H1 (cell line): Measurements from ENCODE around the gene SIGLEC6. TPM values are rescaled to one million over a fixed set of nuclear protein-coding genes. Genes with fewer than 3 reads are reported as not detected.

Source experiments
- CTCF ChIA-PET: fragments of 300-600 bp; sonication (Branson Sonifier 250); formaldehyde crosslinking; loops from one replicate; lab custom pipeline; 2021; ENCODE audit not compliant: partially characterized antibody; lab: Charles Lee
- POLR2A ChIA-PET: fragments of 300-600 bp; sonication (Branson Sonifier 250); formaldehyde crosslinking; loops from one replicate; lab custom pipeline; 2021; ENCODE audit warnings: inconsistent platforms; ENCODE audit not compliant: partially characterized antibody; lab: Charles Lee
- DNase-seq, 2 experiments: peaks; one replicate each; pipeline versions ENCODE4 v3.0.0 to v3.0.0-alpha.2; 2010 to 2022; ENCODE audit warnings: low spot score in 2 of 2, low read depth in 1 of 2, mixed read lengths in 1 of 2
- FAIRE-seq: peaks from 2 replicates; lab custom pipeline; 2011; peaks lifted over from hg19 to GRCh38; lab: Jason Lieb, UNC
- H2AFZ ChIP-seq: 2 replicates; pipeline ENCODE4 v1.8.1; 2012; ENCODE audit warnings: low read length, inconsistent platforms
- H2AK5ac ChIP-seq: 2 replicates; pipeline ENCODE4 v1.6.1; 2013; ENCODE audit warnings: low read depth, low read length
- H2BK120ac ChIP-seq: replicated peaks from 2 replicates; pipeline ENCODE3; 2013; ENCODE audit warnings: low read depth, low read length, inconsistent platforms
- H2BK12ac ChIP-seq: 2 replicates; pipeline ENCODE4 v1.6.1; 2013; ENCODE audit warnings: low read depth, low read length
- H2BK15ac ChIP-seq: 2 replicates; pipeline ENCODE4 v1.6.1; 2013; ENCODE audit warnings: low read length
- H2BK20ac ChIP-seq: 2 replicates; pipeline ENCODE4 v1.6.1; 2013; ENCODE audit warnings: low read length
- H2BK5ac ChIP-seq: 2 replicates; pipeline ENCODE4 v1.6.1; 2013; ENCODE audit warnings: low read depth, low read length
- H3K14ac ChIP-seq: 2 replicates; pipeline ENCODE4 v1.6.1; 2013; ENCODE audit warnings: inconsistent platforms; ENCODE audit not compliant: insufficient read length
- H3K18ac ChIP-seq: 2 replicates; pipeline ENCODE4 v1.6.1; 2013; ENCODE audit warnings: low read length; ENCODE audit errors: extremely low read depth
- H3K23ac ChIP-seq: 2 replicates; pipeline ENCODE4 v1.6.1; 2013; ENCODE audit warnings: inconsistent platforms; ENCODE audit not compliant: insufficient read length
- H3K23me2 ChIP-seq: 2 replicates; pipeline ENCODE4 v1.6.1; 2013; ENCODE audit warnings: low read depth, low read length
- H3K27ac ChIP-seq: 2 replicates; pipeline ENCODE4 v1.6.1; 2011; ENCODE audit warnings: low read depth, low read length, inconsistent platforms
- H3K27me3 ChIP-seq, 4 experiments: replicated peaks in 1 of 4; 1 replicate in 1 of 4; 2 replicates in 3 of 4; pipeline versions ENCODE4 v1.6.1 to v1.8.1; 2011 to 2013; ENCODE audit warnings: low read length in 3 of 4, mild to moderate bottlenecking in 3 of 4, inconsistent platforms in 2 of 4, mixed read lengths in 2 of 4, moderate library complexity in 1 of 4; ENCODE audit not compliant: control insufficient read depth in 3 of 4, insufficient read depth in 3 of 4; ENCODE audit errors: extremely low read depth in 1 of 4
- H3K36me3 ChIP-seq, 4 experiments: 2 replicates each; pipeline versions ENCODE4 v1.6.1 to v1.8.1; 2011 to 2013; ENCODE audit warnings: mild to moderate bottlenecking in 4 of 4, low read length in 3 of 4, moderate library complexity in 2 of 4, control low read depth in 1 of 4, inconsistent platforms in 1 of 4; ENCODE audit not compliant: insufficient read depth in 4 of 4, control insufficient read depth in 2 of 4
- H3K4ac ChIP-seq: replicated peaks from 2 replicates; pipeline ENCODE3; 2013; ENCODE audit warnings: low read length, low read depth, mixed read lengths, inconsistent platforms; ENCODE audit not compliant: insufficient read length
- H3K4me1 ChIP-seq, 4 experiments: replicated peaks in 1 of 4; 1 replicate in 1 of 4; 2 replicates in 3 of 4; pipeline versions ENCODE4 v1.6.1 to v1.8.1; 2011 to 2013; ENCODE audit warnings: low read length in 3 of 4, inconsistent platforms in 2 of 4, mixed read lengths in 1 of 4; ENCODE audit not compliant: insufficient read depth in 4 of 4, control insufficient read depth in 3 of 4
- H3K4me2 ChIP-seq, 2 experiments: 2 replicates each; pipeline versions ENCODE4 v1.6.1 to v1.8.1; 2011 to 2013; ENCODE audit warnings: low read depth in 2 of 2, low read length in 2 of 2, control low read depth in 1 of 2, inconsistent platforms in 1 of 2, mild to moderate bottlenecking in 1 of 2; ENCODE audit not compliant: insufficient read depth in 1 of 2
- H3K4me3 ChIP-seq, 4 experiments: fragments of 200-600, 300-600 bp in 1 of 4; sonication (generic), shearing (Covaris generic), sonication (Bioruptor Twin) in 1 of 4; 2 replicates each; pipeline versions ENCODE4 v1.5.1 to v1.8.1; 2011 to 2016; ENCODE audit warnings: low read length in 4 of 4, low read depth in 3 of 4, control low read depth in 2 of 4, inconsistent platforms in 2 of 4, mild to moderate bottlenecking in 2 of 4, mixed read lengths in 1 of 4, moderate library complexity in 1 of 4; ENCODE audit not compliant: insufficient read depth in 2 of 4; ENCODE audit errors: extremely low read depth in 1 of 4
- H3K56ac ChIP-seq: replicated peaks from 2 replicates; pipeline ENCODE3; 2013; ENCODE audit warnings: low read depth, mild to moderate bottlenecking, mixed read lengths, low read length, inconsistent platforms; ENCODE audit not compliant: insufficient read length
- H3K79me1 ChIP-seq: 2 replicates; pipeline ENCODE4 v1.6.1; 2013; ENCODE audit warnings: low read depth, low read length, control low read depth
- H3K79me2 ChIP-seq, 2 experiments: 2 replicates each; pipeline versions ENCODE4 v1.6.1 to v1.8.1; 2012 to 2013; ENCODE audit warnings: low read length in 2 of 2, mild to moderate bottlenecking in 2 of 2, inconsistent platforms in 1 of 2; ENCODE audit not compliant: insufficient read depth in 2 of 2, control insufficient read depth in 1 of 2
- H3K9ac ChIP-seq, 4 experiments: replicated peaks in 1 of 4; 1 replicate in 1 of 4; 2 replicates in 3 of 4; pipeline versions ENCODE4 v1.6.1 to v1.8.1; 2011 to 2013; ENCODE audit warnings: low read depth in 3 of 4, low read length in 3 of 4, control low read depth in 2 of 4, mild to moderate bottlenecking in 2 of 4, moderate library complexity in 2 of 4, inconsistent platforms in 1 of 4; ENCODE audit errors: extremely low read depth in 1 of 4
- H3K9me3 ChIP-seq, 2 experiments: 2 replicates each; pipeline versions ENCODE4 v1.6.1 to v1.8.1; 2012 to 2013; ENCODE audit warnings: mild to moderate bottlenecking in 2 of 2, moderate library complexity in 2 of 2, control low read depth in 1 of 2, inconsistent platforms in 1 of 2, low read depth in 1 of 2, low read length in 1 of 2, mixed read lengths in 1 of 2; ENCODE audit not compliant: insufficient read depth in 2 of 2
- H4K20me1 ChIP-seq, 2 experiments: replicated peaks in 1 of 2; 2 replicates each; pipeline versions ENCODE3 to v1.8.1; 2011 to 2013; ENCODE audit warnings: inconsistent platforms in 2 of 2, low read length in 2 of 2, mild to moderate bottlenecking in 1 of 2; ENCODE audit not compliant: insufficient read depth in 2 of 2, control insufficient read depth in 1 of 2
- H4K5ac ChIP-seq: 2 replicates; pipeline ENCODE4 v1.6.1; 2013; ENCODE audit warnings: low read length, low read depth, mixed read lengths, inconsistent platforms; ENCODE audit not compliant: insufficient read length
- H4K8ac ChIP-seq: 2 replicates; pipeline ENCODE4 v1.8.0; 2013; ENCODE audit warnings: mild to moderate bottlenecking, moderate library complexity, low read length, inconsistent platforms; ENCODE audit not compliant: insufficient read depth; ENCODE audit errors: extremely low read depth
- H4K91ac ChIP-seq: replicated peaks from 2 replicates; pipeline ENCODE3; 2013; ENCODE audit warnings: low read length, mixed read lengths, inconsistent platforms; ENCODE audit not compliant: insufficient read length
- EGR1 ChIP-seq: IDR thresholded peaks from 2 replicates; pipeline ENCODE4 v1.6.1; 2011; ENCODE audit warnings: low read depth, low read length, borderline replicate concordance
- WGBS, 2 experiments: shearing (Covaris generic) in 1 of 2; methylation state at CpG; one replicate each; pipeline versions ENCODE4 v1.1.6 to v1.1.7; 2013 to 2015; ENCODE audit warnings: low lambda C conversion rate in 2 of 2, mixed read lengths in 2 of 2, inconsistent platforms in 1 of 2, low coverage in 1 of 2, missing lambda C conversion rate in 1 of 2; ENCODE audit not compliant: insufficient replicate concordance in 2 of 2, insufficient coverage in 1 of 2, insufficient read length in 1 of 2; ENCODE audit errors: extremely low coverage in 1 of 2, missing lambda C conversion rate in 1 of 2; 5-methylcytosine and 5-hydroxymethylcytosine counted together
- polyA plus RNA-seq, 7 experiments: library from polyadenylated mRNA; depleted of rRNA in 3 of 7; stranded (reverse) in 5 of 7; unstranded in 2 of 7; fragments of >200 nt in 5 of 7; fragments of 200-250 nt in 2 of 7; gene quantifications; 1 replicate in 5 of 7; 2 replicates in 1 of 7; 4 replicates in 1 of 7; pipeline versions ENCODE4 v1.2.1 to v1.2.3, GENCODE V29; 2011 to 2013; ENCODE audit warnings: missing spikeins in 2 of 7, mixed read lengths in 2 of 7
- total RNA-seq: library from RNA; stranded (reverse); fragmentation: NEBNext Ultra II Directional; extraction: Animal tissue kit (Norgen Biotek cat#: 25700); gene quantifications from 2 replicates; pipeline ENCODE4 v1.2.1, GENCODE V29; 2021

SIGLEC6 gene
- total and polyA plus RNA-seq, 2 of the 8 experiments (the other 6 are each of a cell fraction or from before 2014, with no cell fraction given): 0.05 TPM; not detected in 1

- H3K79me2 ChIP-seq: peaks cover 0 to 17% of the 10 kb centered on the region in 2 experiments; a peak in 2 of 4 replicates
- H3K23me2 ChIP-seq: peaks cover 4% of the 10 kb centered on the region
- no peak overlapping the region for H2BK5ac ChIP-seq
- peaks cover 0 to 3% (median 2%) of the 10 kb centered on the region in 4 experiments; a peak in 4 of 7 replicates for H3K4me1 ChIP-seq
- no peak overlapping the region for H4K91ac ChIP-seq
- TF ChIP-seq EGR1: no peak
- H3K36me3 ChIP-seq: peaks cover 0 to 9% (median 3%) of the 10 kb centered on the region in 4 experiments; a peak in 4 of 8 replicates
- no peak overlapping the region for H3K23ac ChIP-seq
- 85% methylated on average over 4 of the region's 4 CpGs; no CpG with 5 or more reads in 1 of the 2 experiments for WGBS, 2 experiments
- H3K9me3 ChIP-seq: no peaks in the 10 kb centered on the region
- POLR2A ChIA-PET: interaction anchor here (1.6 kb wide), 1 partner anchor 8 kb away, joined by 5 read pairs; no protein-coding TSS in a partner anchor
- no peaks in the 10 kb centered on the region for H3K27me3 ChIP-seq
- H3K18ac ChIP-seq: no peak overlapping the region
- DNase-seq (no peak), FAIRE-seq (no peak)
- H2BK120ac ChIP-seq: no peak overlapping the region
- no peak overlapping the region for H3K14ac ChIP-seq
- H2BK15ac ChIP-seq: no peak overlapping the region
- H4K20me1 ChIP-seq: no peaks in the 10 kb centered on the region
- H3K9ac ChIP-seq: no peak overlapping the region
- H3K56ac ChIP-seq: no peak overlapping the region
- no peak overlapping the region for H4K8ac ChIP-seq
- no peak overlapping the region for H3K4ac ChIP-seq
- H2BK12ac ChIP-seq: no peak overlapping the region
- CTCF ChIA-PET: no interaction called here
- H2BK20ac ChIP-seq: no peak overlapping the region
- no peak overlapping the region for H4K5ac ChIP-seq
- H3K4me3 ChIP-seq: no peak overlapping the region
- no peak overlapping the region for H3K4me2 ChIP-seq
- no peak overlapping the region for H2AFZ ChIP-seq
- no peak overlapping the region for H3K27ac ChIP-seq
- H2AK5ac ChIP-seq: no peak overlapping the region
- H3K79me1 ChIP-seq: peaks cover 4% of the 10 kb centered on the region; the same call in 1 of the 2 replicates
Measured at GRCh38 chr19:51572908-51573307, 41.4 kb upstream of the SIGLEC6 start.
